Measurements from ENCODE around the gene SLC7A6. TPM values are rescaled to one million over a fixed set of nuclear protein-coding genes. Genes with fewer than 3 reads are reported as not detected.

SLC7A6 gene
- total and polyA plus RNA-seq, 9 donors, result 3.1 to 14.4 (median 9.0) TPM

DNA sequence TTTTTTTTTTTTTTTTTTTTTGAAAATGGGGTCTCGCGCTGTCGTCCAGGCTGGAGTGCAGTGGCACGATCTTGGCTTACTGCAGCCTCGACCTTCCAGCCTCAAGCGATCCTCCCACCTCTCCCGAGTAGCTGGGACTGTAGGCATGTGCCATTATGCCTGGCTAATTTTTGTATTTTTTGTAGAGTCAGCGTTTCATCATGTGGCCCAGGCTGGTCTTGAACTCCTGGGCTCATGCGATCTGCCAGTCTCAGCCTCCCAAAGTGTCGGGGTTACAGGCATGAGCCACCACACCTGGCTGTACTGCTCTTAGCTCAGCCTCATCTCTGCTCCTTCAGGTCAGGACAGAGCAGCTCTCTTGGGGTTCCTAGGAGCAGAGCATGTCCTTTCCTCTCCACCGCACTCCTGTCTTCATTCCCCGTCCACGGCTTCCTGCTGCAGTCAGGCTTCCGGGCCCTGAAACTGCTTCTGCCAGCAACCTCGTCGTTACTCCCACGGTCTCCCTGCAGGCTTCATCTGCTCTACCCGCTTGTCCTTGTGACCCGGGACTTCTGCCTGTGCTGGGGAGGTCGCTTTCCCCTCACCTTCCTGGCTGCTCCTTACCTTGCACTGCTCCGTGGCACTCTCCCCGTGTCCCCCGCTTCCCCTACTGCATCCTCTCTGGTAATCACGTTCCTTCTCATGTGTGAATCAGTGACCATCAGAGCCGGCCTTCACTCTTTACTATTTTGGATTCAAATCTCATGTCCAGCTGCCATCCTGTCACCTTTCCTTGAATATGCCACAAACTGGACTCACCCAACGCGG lies 84.5 kb downstream of the SLC7A6 start:
- 81 to 88% (median 82%) methylated on average over 27 of the region's 27 CpGs for WGBS, 3 donors
- Histone ChIP-seq H3K4me1 (ENCODE audit: insufficient read depth) (peaks cover 2% of the 10 kb centered on the region), H3K36me3 (peaks cover 5% of the 10 kb centered on the region), H3K4me3 (no peak overlapping the region), H3K27me3 (no peaks in the 10 kb centered on the region), H3K9me3 (no peaks in the 10 kb centered on the region), H3K27ac (no peak overlapping the region)
- no peak for DNase-seq
- no peak for TF ChIP-seq EP300 (IDR thresholded peaks at IDR 0.05)
- TF ChIP-seq, protein P1, sequence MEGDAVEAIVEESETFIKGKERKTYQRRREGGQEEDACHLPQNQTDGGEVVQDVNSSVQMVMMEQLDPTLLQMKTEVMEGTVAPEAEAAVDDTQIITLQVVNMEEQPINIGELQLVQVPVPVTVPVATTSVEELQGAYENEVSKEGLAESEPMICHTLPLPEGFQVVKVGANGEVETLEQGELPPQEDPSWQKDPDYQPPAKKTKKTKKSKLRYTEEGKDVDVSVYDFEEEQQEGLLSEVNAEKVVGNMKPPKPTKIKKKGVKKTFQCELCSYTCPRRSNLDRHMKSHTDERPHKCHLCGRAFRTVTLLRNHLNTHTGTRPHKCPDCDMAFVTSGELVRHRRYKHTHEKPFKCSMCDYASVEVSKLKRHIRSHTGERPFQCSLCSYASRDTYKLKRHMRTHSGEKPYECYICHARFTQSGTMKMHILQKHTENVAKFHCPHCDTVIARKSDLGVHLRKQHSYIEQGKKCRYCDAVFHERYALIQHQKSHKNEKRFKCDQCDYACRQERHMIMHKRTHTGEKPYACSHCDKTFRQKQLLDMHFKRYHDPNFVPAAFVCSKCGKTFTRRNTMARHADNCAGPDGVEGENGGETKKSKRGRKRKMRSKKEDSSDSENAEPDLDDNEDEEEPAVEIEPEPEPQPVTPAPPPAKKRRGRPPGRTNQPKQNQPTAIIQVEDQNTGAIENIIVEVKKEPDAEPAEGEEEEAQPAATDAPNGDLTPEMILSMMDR (IDR thresholded peaks at IDR 0.05), result no peak
- TF ChIP-seq POLR2A (IDR thresholded peaks at IDR 0.05), result no peak
- intact Hi-C loops (cut with DNase I), result no loop called here

DNA sequence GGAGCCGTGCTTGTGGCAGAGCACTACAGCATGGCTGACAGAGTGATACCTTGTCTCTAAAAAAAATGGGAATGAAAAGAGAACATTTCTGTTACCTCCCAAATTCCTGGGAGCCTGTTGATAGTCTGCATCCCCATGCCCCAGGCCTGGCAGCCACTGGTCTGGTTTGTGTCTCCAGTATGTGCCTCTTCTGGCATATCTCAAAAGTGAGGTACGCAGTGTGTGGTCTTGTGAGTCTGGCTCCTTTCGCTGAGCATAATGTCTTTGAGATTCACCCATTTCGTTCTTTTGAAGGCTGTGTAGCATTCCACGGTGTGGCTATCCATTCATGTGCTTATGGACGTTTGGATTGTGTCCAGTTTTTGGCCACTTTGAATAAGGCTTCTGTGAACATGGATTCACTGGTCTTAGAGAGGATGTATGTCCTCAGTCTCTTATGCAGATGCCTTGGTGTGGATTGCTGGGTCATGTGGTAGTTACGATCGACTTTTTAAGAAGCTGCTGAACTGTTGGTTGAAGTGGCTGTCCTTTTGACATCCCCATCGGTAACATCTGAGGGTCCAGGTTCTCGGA lies 85.6 kb downstream of the SLC7A6 start:
- no peak for DNase-seq
- Histone ChIP-seq H3K36me3 (peaks cover 5% of the 10 kb centered on the region), H3K4me1 (ENCODE audit: insufficient read depth) (no peaks in the 10 kb centered on the region), H3K27me3 (no peaks in the 10 kb centered on the region), H3K27ac (no peak overlapping the region), H3K9me3 (no peaks in the 10 kb centered on the region), H3K4me3 (no peak overlapping the region)
- intact Hi-C loops (cut with DNase I), result no loop called here
- WGBS, 3 donors, result 91 to 94% (median 94%) methylated on average over 10 of the region's 10 CpGs
- no peak for TF ChIP-seq POLR2A (IDR thresholded peaks at IDR 0.05)

DNA sequence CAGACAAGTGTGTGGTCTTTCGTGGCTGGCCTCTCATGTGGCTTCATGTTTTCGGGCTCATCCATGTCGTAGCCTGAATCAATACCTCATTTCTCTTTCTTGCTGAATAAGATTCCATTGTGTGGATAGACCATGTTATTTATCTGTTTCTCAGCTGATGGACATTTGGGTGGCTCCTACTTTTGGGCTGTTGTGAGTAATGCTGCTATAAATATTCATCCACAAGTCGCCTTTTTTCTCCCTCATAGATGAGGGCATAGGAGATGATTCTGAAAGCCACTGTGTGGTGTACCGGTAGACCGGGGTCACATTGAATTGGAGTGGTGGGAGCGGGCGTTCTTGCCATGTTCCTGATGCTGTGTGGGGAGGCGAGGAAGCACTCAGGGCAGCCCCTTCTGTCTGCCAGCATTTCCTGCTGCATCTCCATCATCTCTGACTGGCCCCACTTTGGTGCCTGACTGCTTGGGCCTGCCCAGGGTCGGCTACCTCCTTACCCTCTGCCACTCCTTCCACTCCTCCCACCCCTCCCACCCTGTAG lies 86.6 kb downstream of the SLC7A6 start:
- peaks cover 5% of the 10 kb centered on the region for H3K36me3 ChIP-seq
- DNase-seq, result no peak

More for the DNA sequence above, 86.6 kb downstream of the SLC7A6 start:
- intact Hi-C loops (cut with DNase I), result no loop called here
- Histone ChIP-seq H3K4me1 (ENCODE audit: insufficient read depth) (no peaks in the 10 kb centered on the region), H3K27me3 (no peaks in the 10 kb centered on the region), H3K4me3 (no peak overlapping the region), H3K27ac (no peak overlapping the region), H3K9me3 (no peaks in the 10 kb centered on the region)
- WGBS, 3 donors, result 89 to 93% (median 90%) methylated on average over 10 of the region's 10 CpGs
- TF ChIP-seq POLR2A (IDR thresholded peaks at IDR 0.05), result no peak
- TF ChIP-seq EP300 (IDR thresholded peaks at IDR 0.05), result no peak
- TF ChIP-seq, protein P1 (IDR thresholded peaks at IDR 0.05), result no peak

Small RNAs within 50 kb of the gene (microRNA-seq; reads per million reads assigned to microRNA genes)
- gene MIR6773, result 0 reads per million in 3 donors

Small RNAs within 50 kb of the gene (small RNA-seq; reads per million reads assigned to genes)
- gene RNU4-30P (not detected), gene RNU6-1262P (not detected)

Other genes with a start within 250 kb of the SLC7A6 start
- gene DPEP2NB, start 248.6 kb upstream of the SLC7A6 start, total RNA-seq, result not detected
- gene DPEP2NB, start 248.6 kb upstream of the SLC7A6 start, polyA plus RNA-seq, result not detected
- gene DDX28, start 241.3 kb upstream of the SLC7A6 start, total RNA-seq, result 10 to 100 TPM in 3 of 7 donors, 1 to 10 TPM in 4; 6.8 to 14.0 (median 9.7) TPM
- gene DDX28, start 241.3 kb upstream of the SLC7A6 start, polyA plus RNA-seq, result 1 to 10 TPM; 9.2 to 9.3 TPM
- 10 to 100 TPM in 2 of 7 donors, 1 to 10 TPM in 5; 4.8 to 15.7 (median 8.5) TPM for gene DUS2, start 241.2 kb upstream of the SLC7A6 start, total RNA-seq
- gene DUS2, start 241.2 kb upstream of the SLC7A6 start, polyA plus RNA-seq, result 1 to 10 TPM; 5.4 to 9.5 TPM
- gene NFATC3, start 179.2 kb upstream of the SLC7A6 start, total RNA-seq, result 10 to 100 TPM; 32.4 to 77.1 (median 48.2) TPM
- 10 to 100 TPM; 12.5 to 32.2 TPM for gene NFATC3, start 179.2 kb upstream of the SLC7A6 start, polyA plus RNA-seq
- gene ESRP2, start 28.4 kb upstream of the SLC7A6 start, total RNA-seq, result 10 to 100 TPM in 1 of 7 donors, 1 to 10 TPM in 4, under 1 TPM in 2; 0.68 to 13.8 (median 2.1) TPM
- under 1 TPM; 0.17 to 0.44 TPM for gene ESRP2, start 28.4 kb upstream of the SLC7A6 start, polyA plus RNA-seq
- 10 to 100 TPM in 3 of 7 donors, 1 to 10 TPM in 4; 7.7 to 18.4 (median 9.7) TPM for gene PLA2G15, start 19.2 kb upstream of the SLC7A6 start, total RNA-seq
- gene PLA2G15, start 19.2 kb upstream of the SLC7A6 start, polyA plus RNA-seq, result 10 to 100 TPM in 1 of 2 donors, 1 to 10 TPM in 1; 7.3 to 12.4 TPM
- 10 to 100 TPM in 6 of 7 donors, 1 to 10 TPM in 1; 8.9 to 20.7 (median 17.6) TPM for gene SLC7A6OS, start 46.4 kb downstream of the SLC7A6 start, total RNA-seq
- 10 to 100 TPM in 1 of 2 donors, 1 to 10 TPM in 1; 8.7 to 18.3 TPM for gene SLC7A6OS, start 46.4 kb downstream of the SLC7A6 start, polyA plus RNA-seq
- 10 to 100 TPM; 27.8 to 43.4 (median 37.8) TPM for gene PRMT7, start 46.5 kb downstream of the SLC7A6 start, total RNA-seq
- 10 to 100 TPM; 35.8 to 42.2 TPM for gene PRMT7, start 46.5 kb downstream of the SLC7A6 start, polyA plus RNA-seq
- 10 to 100 TPM in 1 of 7 donors, 1 to 10 TPM in 5, under 1 TPM in 1; 0.72 to 31.4 (median 3.3) TPM for gene SMPD3, start 184.0 kb downstream of the SLC7A6 start, total RNA-seq
- gene SMPD3, start 184.0 kb downstream of the SLC7A6 start, polyA plus RNA-seq, result 1 to 10 TPM in 1 of 2 donors, under 1 TPM in 1; 0.40 to 1.6 TPM